ENCODE measurements around the gene CNNM3. TPM values are rescaled to one million over a fixed set of nuclear protein-coding genes. Genes with fewer than 3 reads are reported as not detected.

The CNNM3 gene
- total RNA-seq, 2 donors from 2014 or later: 29.7 to 29.8 TPM

- WGBS: 55% methylated on average over 4 of the region's 4 CpGs
- intact Hi-C loops (cut with DNase I): no loop called here
- H3K9me3 ChIP-seq: no peaks in the 10 kb centered on the region
- peaks cover 15% of the 10 kb centered on the region for H3K4me1 ChIP-seq (replicated peaks)
- H3K36me3 ChIP-seq: peaks cover 2 to 5% of the 10 kb centered on the region in 2 donors
- H3K4me3 ChIP-seq: no peak overlapping the region
- no peak for TF ChIP-seq CTCF (IDR thresholded peaks at IDR 0.05)
- no peak for TF ChIP-seq POLR2AphosphoS5 (IDR thresholded peaks at IDR 0.05)
- no peak for TF ChIP-seq POLR2A (IDR thresholded peaks at IDR 0.05)
- peak overlapping the region in 1 of 2 donors; percentile 15 for H3K27ac ChIP-seq
- no peaks in the 10 kb centered on the region for H3K27me3 ChIP-seq (replicated peaks; ENCODE audit: insufficient read depth)
- no peak for DNase-seq (ENCODE audit: low spot score)
Observed at GRCh38 chr2:96822786-96823185, 6.7 kb downstream of the CNNM3 start.

- TF ChIP-seq POLR2AphosphoS5 (IDR thresholded peaks at IDR 0.05) (no peak), CTCF (IDR thresholded peaks at IDR 0.05) (no peak), POLR2A (IDR thresholded peaks at IDR 0.05) (no peak)
- Histone ChIP-seq H3K4me3 (no peak overlapping the region), H3K9me3 (no peaks in the 10 kb centered on the region), H3K27me3 (replicated peaks; ENCODE audit: insufficient read depth) (no peaks in the 10 kb centered on the region), H3K36me3 (peaks cover 6 to 8% of the 10 kb centered on the region in 2 donors), H3K27ac (peak overlapping the region; percentile 15 to 21), H3K4me1 (replicated peaks) (peaks cover 13% of the 10 kb centered on the region)
- no peak for DNase-seq (ENCODE audit: low spot score)
- intact Hi-C loops (cut with DNase I): no loop called here
- WGBS: 69% methylated on average over 10 of the region's 11 CpGs
Observed at GRCh38 chr2:96823198-96823597, 7.1 kb downstream of the CNNM3 start.

- intact Hi-C loops (cut with DNase I): no loop called here
- Histone ChIP-seq H3K9me3 (no peaks in the 10 kb centered on the region), H3K4me1 (replicated peaks) (peaks cover 8% of the 10 kb centered on the region), H3K27ac (peak overlapping the region in 1 of 2 donors; percentile 21), H3K27me3 (replicated peaks; ENCODE audit: insufficient read depth) (no peaks in the 10 kb centered on the region), H3K36me3 (peaks cover 7 to 8% of the 10 kb centered on the region in 2 donors), H3K4me3 (no peak overlapping the region)
- DNase-seq (ENCODE audit: low spot score): no peak
- TF ChIP-seq POLR2A (IDR thresholded peaks at IDR 0.05) (no peak), POLR2AphosphoS5 (IDR thresholded peaks at IDR 0.05) (peak; percentile 8), CTCF (IDR thresholded peaks at IDR 0.05) (no peak)
- WGBS: 49% methylated on average over 6 of the region's 6 CpGs
Observed at GRCh38 chr2:96824079-96824870, 8.2 kb downstream of the CNNM3 start.

GRCh38 chr2:96825057-96825456 lies 9.0 kb downstream of the CNNM3 start:
- WGBS: 96% methylated on average over 13 of the region's 14 CpGs
- intact Hi-C loops (cut with DNase I): no loop called here
- Histone ChIP-seq H3K4me3 (no peak overlapping the region), H3K27me3 (replicated peaks; ENCODE audit: insufficient read depth) (no peaks in the 10 kb centered on the region), H3K9me3 (no peaks in the 10 kb centered on the region), H3K4me1 (replicated peaks) (peaks cover 6% of the 10 kb centered on the region), H3K27ac (no peak overlapping the region), H3K36me3 (peaks cover 7 to 8% of the 10 kb centered on the region in 2 donors)
- no peak for DNase-seq (ENCODE audit: low spot score)
- no peak for TF ChIP-seq CTCF (IDR thresholded peaks at IDR 0.05)
- no peak for TF ChIP-seq POLR2AphosphoS5 (IDR thresholded peaks at IDR 0.05)
- TF ChIP-seq POLR2A (IDR thresholded peaks at IDR 0.05): no peak

All from prostate gland (tissue), 2 donors.